ENCODE measurements around the gene FADD.

The FADD gene

GRCh38 chr11:70201882-70202861, 924 bp upstream of the FADD start:
- DNase-seq (ENCODE audit: low spot score), result no peak
- ChIA-PET POLR2A (ENCODE audit: low non-redundant PET) (interaction anchor here (0.6 kb wide), 1 partner anchor 241 kb away, joined by 3 read pairs; no protein-coding TSS in a partner anchor), CTCF (interaction anchor here (1.2 kb wide), 1 partner anchor 286 kb away, joined by 7 read pairs; no protein-coding TSS in a partner anchor)
- TF ChIP-seq CTCF (conservative IDR thresholded peaks at IDR 0.05; ENCODE audit: low read depth), result no peak
- H3K27ac ChIP-seq, result peak overlapping the region; percentile 97

- ChIA-PET CTCF (interaction anchor here (0.5 to 0.7 kb wide), 3 partner anchors 61 to 374 kb away, joined by 3 to 4 read pairs (median 4); no protein-coding TSS in a partner anchor), POLR2A (ENCODE audit: low non-redundant PET) (interaction anchor here (1.1 to 1.5 kb wide), 2 partner anchors 29 to 67 kb away, joined by 3 to 4 read pairs; partner anchors contain the start of gene PPFIA1)
- no peak for TF ChIP-seq CTCF (conservative IDR thresholded peaks at IDR 0.05; ENCODE audit: low read depth)
- DNase-seq (ENCODE audit: low spot score), result peak; percentile 84
- peak overlapping the region; percentile 97 for H3K27ac ChIP-seq
Measured at GRCh38 chr11:70203751-70204465, 812 bp downstream of the FADD start.

- peak overlapping the region; percentile 97 for H3K27ac ChIP-seq
- peak; percentile 16 for DNase-seq (ENCODE audit: low spot score)
- TF ChIP-seq CTCF (conservative IDR thresholded peaks at IDR 0.05; ENCODE audit: low read depth), result no peak
- ChIA-PET POLR2A (ENCODE audit: low non-redundant PET) (interaction anchor here (1.1 to 1.5 kb wide), 2 partner anchors 29 to 66 kb away, joined by 3 to 4 read pairs; partner anchors contain the start of gene PPFIA1), CTCF (interaction anchor here (0.5 to 0.7 kb wide), 4 partner anchors 60 to 375 kb away, joined by 3 to 4 read pairs (median 4); no protein-coding TSS in a partner anchor)
Measured at GRCh38 chr11:70204466-70204799, 1.3 kb downstream of the FADD start.

GRCh38 chr11:70205049-70205725, 2.1 kb downstream of the FADD start:
- DNase-seq (ENCODE audit: low spot score), result no peak
- ChIA-PET POLR2A (ENCODE audit: low non-redundant PET) (interaction anchor here (1.5 kb wide), 2 partner anchors 28 to 65 kb away, joined by 4 read pairs; no protein-coding TSS in a partner anchor), CTCF (interaction anchor here (0.7 kb wide), 2 partner anchors 60 to 251 kb away, joined by 3 to 4 read pairs; no protein-coding TSS in a partner anchor)
- peak overlapping the region; percentile 97 for H3K27ac ChIP-seq
- no peak for TF ChIP-seq CTCF (conservative IDR thresholded peaks at IDR 0.05; ENCODE audit: low read depth)

- ChIA-PET POLR2A (ENCODE audit: low non-redundant PET) (interaction anchor here (1.5 kb wide), 1 partner anchor 64 kb away, joined by 4 read pairs; no protein-coding TSS in a partner anchor), CTCF (no interaction called here)
- no peak overlapping the region; the same call in 1 of the 2 replicates for H3K27ac ChIP-seq
- DNase-seq (ENCODE audit: low spot score), result no peak
- no peak for TF ChIP-seq CTCF (conservative IDR thresholded peaks at IDR 0.05; ENCODE audit: low read depth)
Measured at GRCh38 chr11:70205766-70206165, 2.7 kb downstream of the FADD start.

Data from RWPE1 (cell line).